Heart left ventricle (tissue), 16 donors: Measurements from ENCODE around the gene DTX3. TPM values are rescaled to one million over a fixed set of nuclear protein-coding genes. Genes with fewer than 3 reads are reported as not detected.
"Not testable (repeated sequence)": the region's sequence is repeated elsewhere in the genome, so short reads cannot be mapped to it uniquely, and the experiment has no call there.

Experiments used
- ATAC-seq, 4 donors: fragments of 200-7000 bp; cut with Tn5 transposase; one replicate each; pipeline ENCODE4 v1.9.1; 2020 to 2022; ENCODE audit warnings: moderate library complexity in 4 of 4, mild to moderate bottlenecking in 3 of 4, moderate number of reproducible peaks in 1 of 4
- DNase-seq, 5 donors: peaks; one replicate each; pipeline ENCODE4 v3.0.0-alpha.2; 2020
- H3K27ac ChIP-seq, 12 donors: fragments of 200-600 bp; sonication (generic) in 4 of 12; one replicate each; pipeline versions ENCODE4 v1.5.0 to v1.8.0; 2016 to 2022; ENCODE audit warnings: mild to moderate bottlenecking in 2 of 12
- H3K27me3 ChIP-seq, 9 donors: fragments of 200-600 bp; sonication (generic) in 2 of 9; one replicate each; pipeline versions ENCODE4 v1.5.1 to v1.8.0; 2016 to 2022; ENCODE audit warnings: mild to moderate bottlenecking in 3 of 9
- H3K36me3 ChIP-seq, 9 donors: fragments of 200-600 bp; sonication (generic) in 2 of 9; one replicate each; pipeline versions ENCODE4 v1.5.0 to v1.8.0; 2018 to 2022; ENCODE audit warnings: mild to moderate bottlenecking in 2 of 9
- H3K4me1 ChIP-seq, 12 donors: fragments of 200-600 bp; sonication (generic) in 4 of 12; one replicate each; pipeline versions ENCODE4 v1.5.0 to v1.8.0; 2016 to 2022; ENCODE audit warnings: mild to moderate bottlenecking in 3 of 12
- H3K4me3 ChIP-seq, 12 donors: fragments of 200-600 bp; sonication (generic) in 4 of 12; one replicate each; pipeline versions ENCODE4 v1.5.0 to v1.8.0; 2017 to 2022; ENCODE audit warnings: mild to moderate bottlenecking in 9 of 12, moderate library complexity in 4 of 12
- H3K9me3 ChIP-seq, 12 donors: fragments of 200-600 bp; sonication (generic) in 4 of 12; one replicate each; pipeline versions ENCODE4 v1.5.0 to v1.8.0; 2016 to 2022; ENCODE audit warnings: mild to moderate bottlenecking in 1 of 12
- CTCF ChIP-seq, 12 donors: fragments of 200-600 bp; sonication (generic) in 4 of 12; IDR thresholded peaks; one replicate each; pipeline versions ENCODE4 v1.5.0 to v1.8.0; 2018 to 2022; ENCODE audit warnings: antibody characterized with exemption in 12 of 12, mild to moderate bottlenecking in 5 of 12
- POLR2A ChIP-seq, 2 donors: fragments of 450-650 bp; IDR thresholded peaks; one replicate each; pipeline ENCODE4 v1.6.1; 2017; ENCODE audit warnings: antibody characterized with exemption in 2 of 2, mild to moderate bottlenecking in 2 of 2, moderate library complexity in 2 of 2
- WGBS, 4 donors: extraction: QIAGEN DNeasy Blood & Tissue Kit in 2 of 4; methylation state at CpG; one replicate each; pipeline versions ENCODE4 v1.1.5 to v1.1.7; 2013 to 2018; 5-methylcytosine and 5-hydroxymethylcytosine counted together
- intact Hi-C, 10 donors: fragments of 100-400 bp; cut with DNase I; formaldehyde crosslinking; loops; one replicate each; pipeline versions ENCODE4 v1.11.1 to v1.14.2; 2022
- polyA plus RNA-seq, 2 donors: library from polyadenylated mRNA; stranded (reverse); fragments of 200-250 nt; gene quantifications; one replicate each; pipeline ENCODE4 v1.2.3, GENCODE V29; 2013
- total RNA-seq, 9 donors: library from RNA; depleted of rRNA in 2 of 9; stranded (reverse); fragments of >200 nt in 2 of 9; fragmentation: NEBNext Ultra II Directional in 3 of 9; extraction: Animal tissue kit (Norgen Biotek cat#: 25700) in 3 of 9; gene quantifications; one replicate each; pipeline versions ENCODE4 v1.1.0 to v1.2.4, GENCODE V29; 2016 to 2023
- donor health status: ischemic (EF 13 %, LVEDD 7.1; RV severe dilation, severe dysfunction).
- donor health status: healthy with polysubstance abuse.
- donor health status: DM: no; HTN: yes; CAD: no.
- donor health status: DM: no; HTN: no; CAD: no.
- donor health status: ischemic (EF 25% LVEDD 6.9; RV normal size, moderate dysfunction).
- donor health status: ischemic (EF 25% LVEDD 5.7; RV mildly dilated, moderate dysfunction).
- donor health status: healthy.
- donor health status: DM: yes; HTN: yes; CAD: no.
- donor health status: ischemic (EF 35%, LVEDD 5.7; RV mildly dilated, moderate dysfunction).
- donor health status: nonischemic (EF 11% LVEDD 7.7; RV severe dilation, severe dysfunction).
- donor health status: DM: yes; HTN: yes; CAD: no.
- donor health status: PGD.
- donor health status: ischemic (EF 29% LVEDD 5.4; RV normal size, mild dysfunction).
- donor health status: nonischemic (EF 23%, LVEDD 6.1; RV moderate dilation, normal function).

DTX3 gene
- total and polyA plus RNA-seq, 11 donors: 15.6 to 30.7 (median 22.4) TPM

DNA sequence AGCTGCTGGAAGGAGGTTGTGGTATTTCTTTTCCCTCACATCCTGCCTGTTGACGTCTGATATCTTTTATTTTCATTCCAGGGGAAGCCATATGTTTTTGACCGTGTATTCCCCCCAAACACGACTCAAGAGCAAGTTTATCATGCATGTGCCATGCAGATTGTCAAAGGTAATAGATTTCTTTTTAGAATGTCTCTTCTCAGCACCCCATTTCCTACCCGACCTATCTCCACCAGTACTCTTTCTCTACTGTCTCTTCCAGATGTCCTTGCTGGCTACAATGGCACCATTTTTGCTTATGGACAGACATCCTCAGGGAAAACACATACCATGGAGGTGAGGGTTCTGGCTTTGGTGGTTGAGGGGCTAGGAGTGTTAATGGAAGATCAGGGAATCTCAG lies 41.3 kb upstream of the DTX3 start:
- Histone ChIP-seq H3K27ac (no peak overlapping the region), H3K4me3 (no peak overlapping the region), H3K36me3 (no peaks in the 10 kb centered on the region), H3K4me1 (no peaks in the 10 kb centered on the region), H3K9me3 (no peaks in the 10 kb centered on the region), H3K27me3 (peaks cover 0 to 28% (median 0%) of the 10 kb centered on the region in 9 donors)
- no peak for TF ChIP-seq POLR2A (IDR thresholded peaks at IDR 0.05)
- TF ChIP-seq CTCF (IDR thresholded peaks at IDR 0.05): no peak
- ATAC-seq: no peak
- WGBS, 4 donors: 11 to 35% (median 26%) methylated on average over 4 of the region's 4 CpGs
- intact Hi-C loops: no loop called here
- DNase-seq: no peak

DNA sequence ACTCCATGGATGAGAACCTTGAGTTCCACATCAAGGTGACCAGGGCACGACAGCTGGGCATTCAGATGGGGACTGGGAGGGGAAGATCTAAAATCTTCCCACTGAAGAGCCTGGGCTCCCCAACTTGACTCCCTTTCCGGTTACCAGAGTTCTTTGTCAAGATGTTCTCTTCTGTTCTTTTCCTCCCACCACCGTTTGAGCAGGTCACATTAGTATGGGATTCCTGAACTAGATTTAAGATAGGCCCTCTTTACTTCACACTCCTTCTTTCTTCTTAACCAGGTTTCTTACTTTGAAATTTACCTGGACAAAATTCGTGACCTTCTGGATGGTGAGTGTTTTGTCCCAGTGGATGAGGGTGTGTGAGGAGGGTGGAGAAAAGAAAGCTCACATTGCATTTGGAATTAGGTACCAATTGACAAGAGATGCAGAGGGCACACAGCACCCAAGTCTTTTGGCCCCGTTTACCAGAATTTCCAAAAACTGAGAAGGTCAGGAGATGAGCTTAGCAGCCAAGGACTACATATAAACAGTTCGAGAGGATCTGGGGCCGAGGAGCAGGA lies 40.4 kb upstream of the DTX3 start:
- TF ChIP-seq POLR2A (IDR thresholded peaks at IDR 0.05) (no peak), CTCF (IDR thresholded peaks at IDR 0.05) (no peak)
- no peaks in the 10 kb centered on the region for H3K4me1 ChIP-seq
- H3K9me3 ChIP-seq: no peaks in the 10 kb centered on the region
- 79 to 87% (median 84%) methylated on average over 7 of the region's 7 CpGs for WGBS, 4 donors
- no peaks in the 10 kb centered on the region for H3K36me3 ChIP-seq
- no peak overlapping the region for H3K4me3 ChIP-seq
- H3K27ac ChIP-seq: no peak overlapping the region
- ATAC-seq: no peak
- H3K27me3 ChIP-seq: peaks cover 0 to 34% (median 0%) of the 10 kb centered on the region in 9 donors
- no peak for DNase-seq
- intact Hi-C loops: no loop called here

GRCh38 chr12:57568838-57569237 lies 35.8 kb upstream of the DTX3 start:
- no peak overlapping the region for H3K27ac ChIP-seq
- no peaks in the 10 kb centered on the region for H3K4me1 ChIP-seq
- DNase-seq (no peak), ATAC-seq (no peak)
- intact Hi-C loops: no loop called here
- H3K4me3 ChIP-seq: no peak overlapping the region
- no peaks in the 10 kb centered on the region for H3K9me3 ChIP-seq
- WGBS, 4 donors: 42 to 54% (median 44%) methylated on average over 6 of the region's 6 CpGs
- TF ChIP-seq POLR2A (IDR thresholded peaks at IDR 0.05): no peak
- no peak for TF ChIP-seq CTCF (IDR thresholded peaks at IDR 0.05)
- H3K27me3 ChIP-seq: peaks cover 0 to 45% (median 0%) of the 10 kb centered on the region in 9 donors
- H3K36me3 ChIP-seq: no peaks in the 10 kb centered on the region

- DNase-seq (no peak), ATAC-seq (no peak)
- Histone ChIP-seq H3K36me3 (no peaks in the 10 kb centered on the region), H3K27ac (no peak overlapping the region), H3K9me3 (no peaks in the 10 kb centered on the region), H3K4me1 (no peaks in the 10 kb centered on the region), H3K4me3 (no peak overlapping the region), H3K27me3 (peaks cover 0 to 45% (median 0%) of the 10 kb centered on the region in 9 donors)
- TF ChIP-seq POLR2A (IDR thresholded peaks at IDR 0.05): no peak
- no peak for TF ChIP-seq CTCF (IDR thresholded peaks at IDR 0.05)
- 84 to 89% (median 87%) methylated on average over 18 of the region's 18 CpGs for WGBS, 4 donors
- intact Hi-C loops: no loop called here
Observed at GRCh38 chr12:57569858-57570257, 34.8 kb upstream of the DTX3 start.

DNA sequence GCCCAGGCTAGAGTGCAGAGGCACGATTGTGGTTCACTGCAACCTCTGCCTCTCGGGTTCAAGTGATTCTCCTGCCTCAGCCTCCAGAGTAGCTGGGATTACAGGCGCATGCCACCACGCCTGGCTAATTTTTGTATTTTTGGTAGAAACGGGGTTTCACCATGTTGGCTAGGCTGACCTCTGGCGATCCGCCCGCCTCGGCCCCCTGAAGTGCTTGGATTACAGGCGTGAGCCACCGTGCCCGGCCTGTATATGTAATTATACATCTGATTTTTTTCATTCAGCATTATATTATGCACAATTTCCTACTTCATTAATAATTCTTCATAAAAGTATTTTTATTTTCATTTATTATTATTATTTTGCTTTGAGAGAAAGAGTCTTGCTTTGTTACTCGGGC lies 34.2 kb upstream of the DTX3 start:
- DNase-seq, intact Hi-C loops, H3K36me3 ChIP-seq, H3K27ac ChIP-seq, H3K4me1 ChIP-seq, H3K9me3 ChIP-seq, ATAC-seq, H3K4me3 ChIP-seq: not testable (repeated sequence)
- peaks cover 0 to 45% (median 0%) of the 10 kb centered on the region in 9 donors for H3K27me3 ChIP-seq
- 83 to 91% (median 88%) methylated on average over 13 of the region's 13 CpGs for WGBS, 4 donors
